ENCODE results near the gene TROAP.

TROAP gene

DNA sequence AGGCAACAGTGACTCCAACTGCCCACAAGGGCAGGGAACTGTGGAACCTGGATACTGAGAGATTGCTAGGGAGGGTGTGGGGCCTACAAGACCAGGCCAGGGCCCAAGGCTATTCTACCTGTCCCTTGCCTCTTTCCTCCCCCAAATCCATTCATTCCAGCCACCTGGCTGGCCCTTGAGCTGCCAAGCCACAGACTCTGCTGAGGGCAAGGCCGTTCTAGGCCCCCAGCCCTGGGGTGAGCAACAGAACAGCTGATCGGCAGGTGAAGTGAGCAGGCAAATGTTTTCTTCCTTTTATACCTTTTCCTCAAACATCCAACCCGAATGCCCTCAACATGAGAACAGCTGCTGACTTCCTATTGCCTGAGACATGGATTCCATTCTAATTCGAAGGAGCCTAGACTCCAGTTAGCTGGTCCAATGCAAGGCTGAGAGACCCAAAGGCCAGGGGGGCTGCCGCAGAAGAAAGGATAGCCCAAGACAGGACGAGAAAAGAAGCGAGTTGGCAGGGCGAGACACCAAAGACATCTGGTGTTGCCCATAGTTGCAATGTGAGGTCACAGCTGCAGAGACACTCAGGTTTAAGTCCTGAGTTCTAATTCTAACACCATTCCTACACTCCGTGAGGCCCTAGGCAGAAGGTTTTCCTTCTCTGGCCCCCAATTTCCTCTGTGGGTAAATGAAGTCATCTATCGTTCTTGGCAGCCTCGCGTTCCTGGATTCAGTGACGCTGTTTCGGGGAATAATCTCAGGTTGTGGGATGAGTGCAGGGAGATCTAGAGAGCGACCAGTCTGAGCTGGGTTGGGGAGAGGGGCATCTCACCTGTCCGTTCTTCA is 12.3 kb downstream of the TROAP start:
- no peak overlapping the region for H3K4me3 ChIP-seq (replicated peaks in 1 of 2; ENCODE audit: low read depth in 2 of 2, low read length in 2 of 2)
- no peak for DNase-seq (ENCODE audit: low read depth in 2 of 2)
- TF ChIP-seq, protein P1, sequence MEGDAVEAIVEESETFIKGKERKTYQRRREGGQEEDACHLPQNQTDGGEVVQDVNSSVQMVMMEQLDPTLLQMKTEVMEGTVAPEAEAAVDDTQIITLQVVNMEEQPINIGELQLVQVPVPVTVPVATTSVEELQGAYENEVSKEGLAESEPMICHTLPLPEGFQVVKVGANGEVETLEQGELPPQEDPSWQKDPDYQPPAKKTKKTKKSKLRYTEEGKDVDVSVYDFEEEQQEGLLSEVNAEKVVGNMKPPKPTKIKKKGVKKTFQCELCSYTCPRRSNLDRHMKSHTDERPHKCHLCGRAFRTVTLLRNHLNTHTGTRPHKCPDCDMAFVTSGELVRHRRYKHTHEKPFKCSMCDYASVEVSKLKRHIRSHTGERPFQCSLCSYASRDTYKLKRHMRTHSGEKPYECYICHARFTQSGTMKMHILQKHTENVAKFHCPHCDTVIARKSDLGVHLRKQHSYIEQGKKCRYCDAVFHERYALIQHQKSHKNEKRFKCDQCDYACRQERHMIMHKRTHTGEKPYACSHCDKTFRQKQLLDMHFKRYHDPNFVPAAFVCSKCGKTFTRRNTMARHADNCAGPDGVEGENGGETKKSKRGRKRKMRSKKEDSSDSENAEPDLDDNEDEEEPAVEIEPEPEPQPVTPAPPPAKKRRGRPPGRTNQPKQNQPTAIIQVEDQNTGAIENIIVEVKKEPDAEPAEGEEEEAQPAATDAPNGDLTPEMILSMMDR (IDR thresholded peaks at IDR 0.05; ENCODE audit: low read depth, low read length), result no peak

DNA sequence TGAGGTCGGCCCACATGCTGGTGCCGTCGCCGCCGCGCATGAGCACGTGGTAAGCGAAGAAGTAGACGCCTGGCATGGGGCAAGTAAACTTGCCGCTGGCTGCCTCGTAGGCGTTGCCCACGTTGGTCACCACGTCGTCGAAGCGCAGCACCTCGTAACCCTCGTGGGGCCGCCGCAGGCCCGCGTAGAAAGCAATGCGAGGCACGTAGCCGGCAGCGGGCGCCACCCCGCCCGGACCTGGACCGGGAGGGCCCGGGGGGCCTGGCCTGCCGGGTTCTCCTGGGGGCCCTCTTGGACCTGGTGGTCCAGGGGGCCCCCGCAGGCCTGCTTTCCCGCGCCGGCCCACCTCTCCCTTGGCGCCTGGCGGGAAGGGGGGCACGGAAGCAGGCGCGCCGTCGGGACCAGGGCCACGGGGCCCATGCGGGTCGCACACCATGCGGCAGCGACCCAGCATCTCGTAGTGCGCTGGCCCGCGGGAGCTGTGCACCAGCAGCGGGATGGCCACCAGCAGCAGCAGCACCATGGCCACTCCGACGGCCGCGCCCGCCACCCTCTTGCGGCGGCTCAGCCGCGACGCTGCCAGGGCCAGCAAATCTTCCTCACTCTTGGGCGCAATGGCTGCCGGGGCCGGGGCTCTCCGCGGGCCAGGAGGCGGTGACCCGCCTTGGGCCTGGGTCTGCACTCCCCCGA is 13.0 kb downstream of the TROAP start:
- H3K4me3 ChIP-seq (replicated peaks in 1 of 2; ENCODE audit: low read depth in 2 of 2, low read length in 2 of 2), result no peak overlapping the region
- TF ChIP-seq, protein P1 (IDR thresholded peaks at IDR 0.05; ENCODE audit: low read depth, low read length), result no peak
- DNase-seq (ENCODE audit: low read depth in 2 of 2), result no peak

DNA sequence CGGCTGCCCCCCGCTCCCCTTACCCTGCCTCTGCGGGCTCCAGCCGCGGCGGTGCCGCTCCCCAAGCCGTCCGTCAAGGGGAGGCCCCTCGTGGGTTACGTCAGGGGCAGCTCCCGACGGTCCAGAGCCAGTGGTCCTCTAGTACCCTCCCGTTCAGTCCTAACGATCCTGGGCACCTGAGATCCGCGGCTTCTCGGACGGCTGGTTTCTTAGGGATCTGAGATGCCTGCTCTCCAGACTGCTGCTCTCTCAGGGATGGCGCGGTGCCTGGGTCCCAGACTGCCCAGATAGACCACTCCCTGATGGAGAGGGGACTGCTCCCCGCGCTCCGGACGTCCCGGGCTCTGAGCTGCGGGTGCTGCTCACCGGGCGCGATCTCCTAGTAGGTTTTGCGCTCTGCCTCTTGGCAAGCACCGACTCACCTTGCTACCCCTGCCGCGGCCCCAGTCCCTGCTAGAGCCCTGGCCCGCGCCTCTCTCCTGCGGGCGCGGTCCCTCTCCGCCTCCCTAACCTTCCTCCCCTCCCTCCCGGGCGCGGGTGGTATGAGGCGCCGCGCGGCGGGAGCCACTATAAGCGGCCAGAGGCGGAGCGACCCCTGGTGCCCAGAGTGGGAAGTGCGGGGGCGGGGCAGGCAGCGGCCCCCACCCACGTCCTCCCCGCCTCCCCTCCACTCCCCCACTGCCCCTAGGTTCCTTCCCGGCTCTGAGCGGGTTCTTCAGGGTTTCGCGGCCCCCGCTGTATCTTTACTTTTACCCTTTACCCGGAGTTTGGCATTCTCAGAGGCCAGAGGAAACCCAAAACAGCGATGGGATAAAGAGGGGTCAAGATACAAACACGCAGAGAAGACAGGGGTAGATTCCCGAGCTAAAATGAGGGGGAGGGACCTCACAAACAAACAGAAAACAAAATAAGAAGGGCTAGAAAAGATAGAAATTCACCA is 13.9 kb downstream of the TROAP start, which contains the start of gene C1QL4:
Gene C1QL4 (minus strand): TSS at position 544 of the 940 bp plus-strand sequence. CDS start 711 bp downstream, outside the sequence.
- peak; percentile 66 to 72 for DNase-seq (ENCODE audit: low read depth in 2 of 2)
- TF ChIP-seq, protein P1 (IDR thresholded peaks at IDR 0.05; ENCODE audit: low read depth, low read length), result peak; percentile 85
- peak within 1 kb of the TSS; percentile 43 to 45 for H3K4me3 ChIP-seq (replicated peaks in 1 of 2; ENCODE audit: low read depth in 2 of 2, low read length in 2 of 2)

DNA sequence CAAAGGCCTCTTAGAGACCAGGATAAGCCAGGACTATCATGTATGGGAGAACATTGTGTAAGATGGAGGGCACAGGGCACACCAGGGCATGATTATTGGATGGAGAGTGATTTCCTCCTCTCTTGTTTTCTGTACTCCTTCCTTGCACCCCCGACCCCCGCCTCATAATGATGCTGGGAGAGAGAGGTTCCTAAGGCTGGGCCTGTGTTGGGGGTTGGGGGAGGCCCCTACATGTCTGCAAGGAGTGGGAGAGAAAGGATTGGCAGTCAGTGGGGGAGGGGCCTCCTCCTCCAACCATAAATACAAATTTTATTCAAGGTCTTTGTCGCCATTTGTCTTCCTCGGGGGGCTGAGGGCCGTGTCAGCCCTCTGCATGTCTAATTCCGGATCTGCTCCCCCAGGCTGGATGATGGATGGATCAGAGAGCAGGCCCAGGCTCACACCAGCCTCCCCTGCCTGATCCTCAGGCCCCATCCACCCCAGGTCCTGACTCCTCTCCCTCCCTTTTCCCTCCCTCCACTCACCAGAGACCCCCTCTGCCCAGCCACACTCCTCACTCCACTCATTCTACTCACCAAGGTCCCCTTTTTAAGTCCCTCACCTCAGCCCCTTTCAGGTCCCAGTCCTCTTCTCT is 15.9 kb downstream of the TROAP start:
- TF ChIP-seq, protein P1 (IDR thresholded peaks at IDR 0.05; ENCODE audit: low read depth, low read length), result no peak
- H3K4me3 ChIP-seq (replicated peaks in 1 of 2; ENCODE audit: low read depth in 2 of 2, low read length in 2 of 2), result no peak overlapping the region
- DNase-seq (ENCODE audit: low read depth in 2 of 2), result no peak

GRCh38 chr12:49339464-49339861 is 16.4 kb downstream of the TROAP start:
- TF ChIP-seq, protein P1 (IDR thresholded peaks at IDR 0.05; ENCODE audit: low read depth, low read length), result no peak
- no peak for DNase-seq (ENCODE audit: low read depth in 2 of 2)
- H3K4me3 ChIP-seq (replicated peaks in 1 of 2; ENCODE audit: low read depth in 2 of 2, low read length in 2 of 2), result no peak overlapping the region
